Endothelial cell of umbilical vein (primary cell): ENCODE measurements around the gene TRIM47. TPM values are rescaled to one million over a fixed set of nuclear protein-coding genes. Genes with fewer than 3 reads are reported as not detected.

Experiments
- BruUV-seq: library from RNA; stranded (reverse); fragments of 400-500 nt; replicated peaks from 2 replicates; lab custom pipeline; 2021; lab: Mats Ljungman, UMichigan
- CTCF ChIA-PET: fragments of 300-600, 350-600 bp; sonication (Branson Sonifier 250); formaldehyde crosslinking; loops from one replicate; lab custom pipeline; 2021; ENCODE audit warnings: antibody characterized with exemption, inconsistent platforms; lab: Charles Lee
- POLR2A ChIA-PET: fragments of 300-600, 350-600 bp; sonication (Branson Sonifier 250); formaldehyde crosslinking; loops from one replicate; lab custom pipeline; 2021; ENCODE audit warnings: antibody characterized with exemption, inconsistent platforms; lab: Charles Lee
- DNase-seq: peaks from one replicate; pipeline ENCODE4 v3.0.0-alpha.2; 2011; ENCODE audit warnings: low read depth, low spot score
- FAIRE-seq: peaks from 2 replicates; lab custom pipeline; 2011; peaks lifted over from hg19 to GRCh38; lab: Jason Lieb, UNC
- H2AFZ ChIP-seq: 2 replicates; pipeline ENCODE4 v1.6.0; 2012; ENCODE audit warnings: low read depth, low read length, control low read depth, inconsistent platforms
- H3K27ac ChIP-seq: 2 replicates; pipeline ENCODE4 v1.5.1; 2011; ENCODE audit warnings: low read depth, mild to moderate bottlenecking, control low read depth, low read length, moderate library complexity; ENCODE audit not compliant: insufficient read depth
- H3K27me3 ChIP-seq, 2 experiments: 2 replicates each; pipeline versions ENCODE4 v1.6.0 to v1.6.1; 2011; ENCODE audit warnings: low read length in 2 of 2, mixed read lengths in 1 of 2; ENCODE audit not compliant: control insufficient read depth in 2 of 2, insufficient read depth in 2 of 2
- H3K36me3 ChIP-seq, 2 experiments: 2 replicates in 1 of 2; 3 replicates in 1 of 2; pipeline ENCODE4 v1.5.1; 2011; ENCODE audit warnings: low read length in 2 of 2, mild to moderate bottlenecking in 1 of 2, moderate library complexity in 1 of 2; ENCODE audit not compliant: control insufficient read depth in 2 of 2, insufficient read depth in 2 of 2; ENCODE audit errors: extremely low read depth in 1 of 2
- H3K4me1 ChIP-seq: 3 replicates; pipeline ENCODE4 v1.5.1; 2011; ENCODE audit warnings: mild to moderate bottlenecking, low read length; ENCODE audit not compliant: control insufficient read depth, insufficient read depth; ENCODE audit errors: extremely low read depth
- H3K4me2 ChIP-seq: 2 replicates; pipeline ENCODE4 v1.6.1; 2011; ENCODE audit warnings: low read length, control low read depth, mixed read lengths; ENCODE audit not compliant: insufficient read depth
- H3K4me3 ChIP-seq, 3 experiments: fragments of 200-600 bp in 1 of 3; sonication (generic), shearing (Covaris generic) in 1 of 3; replicated peaks in 1 of 3; 2 replicates each; pipeline ENCODE4 v1.5.1; 2011 to 2016; ENCODE audit warnings: control low read depth in 3 of 3, low read length in 3 of 3, mild to moderate bottlenecking in 2 of 3, inconsistent platforms in 1 of 3, low read depth in 1 of 3, moderate library complexity in 1 of 3; ENCODE audit not compliant: insufficient read depth in 1 of 3
- H3K79me2 ChIP-seq: 2 replicates; pipeline ENCODE4 v1.6.0; 2012; ENCODE audit warnings: low read length, inconsistent platforms; ENCODE audit not compliant: control insufficient read depth, insufficient read depth
- H3K9ac ChIP-seq: replicated peaks from 2 replicates; pipeline ENCODE3; 2011; ENCODE audit warnings: low read length, control low read depth; ENCODE audit not compliant: insufficient read depth; ENCODE audit errors: extremely low read depth
- H3K9me1 ChIP-seq: replicated peaks from 3 replicates; pipeline ENCODE4 v1.6.0; 2011; ENCODE audit warnings: mild to moderate bottlenecking, low read length; ENCODE audit not compliant: control insufficient read depth, insufficient read depth; ENCODE audit errors: extremely low read depth
- H3K9me3 ChIP-seq: replicated peaks from 2 replicates; pipeline ENCODE4 v1.5.1; 2012; ENCODE audit warnings: low read length, inconsistent platforms; ENCODE audit not compliant: control insufficient read depth, insufficient read depth
- H4K20me1 ChIP-seq: replicated peaks from 2 replicates; pipeline ENCODE3; 2011; ENCODE audit warnings: mild to moderate bottlenecking, low read length; ENCODE audit not compliant: control insufficient read depth, insufficient read depth; ENCODE audit errors: extremely low read depth
- EZH2 ChIP-seq: IDR thresholded peaks from 2 replicates; pipeline ENCODE4 v1.6.1; 2012; ENCODE audit warnings: borderline replicate concordance, low read depth, mild to moderate bottlenecking, moderate library complexity, low read length, inconsistent platforms; ENCODE audit not compliant: severe bottlenecking
- FOS ChIP-seq: IDR thresholded peaks from 2 replicates; pipeline ENCODE4 v1.6.1; 2011; ENCODE audit warnings: mild to moderate bottlenecking, low read length, moderate library complexity, borderline replicate concordance; ENCODE audit not compliant: insufficient read depth
- GATA2 ChIP-seq: IDR thresholded peaks from 2 replicates; pipeline ENCODE4 v1.7.0; 2011; ENCODE audit warnings: low read depth, mild to moderate bottlenecking, moderate library complexity, mixed read lengths, low read length; ENCODE audit not compliant: insufficient read length, insufficient read depth
- JUN ChIP-seq: IDR thresholded peaks from 2 replicates; pipeline ENCODE4 v1.6.1; 2011; ENCODE audit warnings: borderline replicate concordance, low read depth; ENCODE audit not compliant: insufficient read length, insufficient read depth
- MYC ChIP-seq: IDR thresholded peaks from one replicate; pipeline ENCODE4 v1.6.1; 2011; ENCODE audit warnings: mild to moderate bottlenecking, low read depth, low read length
- POLR2A ChIP-seq: IDR thresholded peaks from 2 replicates; pipeline ENCODE4 v1.6.1; 2012; ENCODE audit warnings: low read depth, mild to moderate bottlenecking, control low read depth, low read length
- POLR2AphosphoS5 ChIP-seq: IDR thresholded peaks from 2 replicates; pipeline ENCODE4 v1.6.1; 2012; ENCODE audit warnings: low read depth, mild to moderate bottlenecking, control low read depth, low read length, moderate library complexity; ENCODE audit not compliant: insufficient read depth
- dilution Hi-C: fragments of 300-500 bp; cut with MboI; formaldehyde crosslinking; loops from one replicate; pipeline ENCODE4 v1.15.0; 2019; ENCODE audit warnings: low sequenced_read_pairs; ENCODE audit not compliant: extremely low pct_ligation_motif_present
- intact Hi-C: fragments of 100-400 bp; cut with micrococcal nuclease; formaldehyde crosslinking; loops from one replicate; pipeline ENCODE4 v1.10.0; 2022
- polyA plus RNA-seq, 4 experiments: library from polyadenylated mRNA; depleted of rRNA in 3 of 4; stranded (reverse) in 3 of 4; unstranded in 1 of 4; fragments of >200 nt; gene quantifications; 2 replicates each; pipeline versions ENCODE4 v1.2.1 to v1.2.3, GENCODE V29; 2011 to 2012; ENCODE audit warnings: missing spikeins in 1 of 4
- total RNA-seq: library from RNA; stranded (reverse); gene quantifications from 2 replicates; pipeline ENCODE4 v1.2.3, GENCODE V29; 2021
- TF ChIP-seq, protein P1 (sequence below), 2 donors: IDR thresholded peaks; 1 replicate in 1 of 2; 2 replicates in 1 of 2; pipeline ENCODE4 v1.5.1; 2011; ENCODE audit warnings: low read length in 2 of 2, mild to moderate bottlenecking in 2 of 2, moderate library complexity in 2 of 2, control low read depth in 1 of 2, inconsistent platforms in 1 of 2, low read depth in 1 of 2; ENCODE audit not compliant: insufficient read depth in 1 of 2; ENCODE audit errors: extremely low read depth in 1 of 2
- TF ChIP-seq, protein P2 (sequence below): IDR thresholded peaks from 2 replicates; pipeline ENCODE4 v1.6.1; 2011; ENCODE audit not compliant: insufficient read depth, insufficient read length

Gene TRIM47
- total and polyA plus RNA-seq, 2 donors (not counting 3 experiments of a cell fraction or from before 2014, with no cell fraction given) = 67.7 to 75.1 TPM

DNA sequence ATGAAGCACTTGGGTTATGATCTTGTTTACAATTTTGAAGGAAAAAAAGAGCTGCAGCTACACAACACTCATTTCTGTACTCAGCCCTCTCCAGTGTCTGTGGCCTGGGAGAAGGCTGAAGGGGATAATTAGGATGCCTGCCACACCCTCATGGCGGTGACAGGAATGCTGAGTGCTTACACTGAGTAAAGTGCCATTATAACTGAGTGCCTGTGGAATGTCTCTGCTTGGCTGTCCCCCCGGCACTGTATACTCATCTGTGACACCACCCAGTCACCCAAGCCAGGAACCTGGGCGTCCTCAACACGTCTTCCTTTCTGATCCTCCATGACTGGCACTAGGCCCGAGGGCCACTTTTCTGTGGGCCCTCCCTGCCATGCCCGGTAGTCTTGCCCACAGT, 29.8 kb upstream of the TRIM47 start:
- no TSS peak for BruUV-seq
- TF ChIP-seq, protein P1, sequence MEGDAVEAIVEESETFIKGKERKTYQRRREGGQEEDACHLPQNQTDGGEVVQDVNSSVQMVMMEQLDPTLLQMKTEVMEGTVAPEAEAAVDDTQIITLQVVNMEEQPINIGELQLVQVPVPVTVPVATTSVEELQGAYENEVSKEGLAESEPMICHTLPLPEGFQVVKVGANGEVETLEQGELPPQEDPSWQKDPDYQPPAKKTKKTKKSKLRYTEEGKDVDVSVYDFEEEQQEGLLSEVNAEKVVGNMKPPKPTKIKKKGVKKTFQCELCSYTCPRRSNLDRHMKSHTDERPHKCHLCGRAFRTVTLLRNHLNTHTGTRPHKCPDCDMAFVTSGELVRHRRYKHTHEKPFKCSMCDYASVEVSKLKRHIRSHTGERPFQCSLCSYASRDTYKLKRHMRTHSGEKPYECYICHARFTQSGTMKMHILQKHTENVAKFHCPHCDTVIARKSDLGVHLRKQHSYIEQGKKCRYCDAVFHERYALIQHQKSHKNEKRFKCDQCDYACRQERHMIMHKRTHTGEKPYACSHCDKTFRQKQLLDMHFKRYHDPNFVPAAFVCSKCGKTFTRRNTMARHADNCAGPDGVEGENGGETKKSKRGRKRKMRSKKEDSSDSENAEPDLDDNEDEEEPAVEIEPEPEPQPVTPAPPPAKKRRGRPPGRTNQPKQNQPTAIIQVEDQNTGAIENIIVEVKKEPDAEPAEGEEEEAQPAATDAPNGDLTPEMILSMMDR (IDR thresholded peaks at IDR 0.05; ENCODE audit: extremely low read depth in 1 of 2, insufficient read depth in 1 of 2, low read depth in 1 of 2, low read length in 2 of 2) = no peak
- no peak for TF ChIP-seq MYC
- TF ChIP-seq POLR2AphosphoS5 = no peak
- TF ChIP-seq POLR2A = no peak
- TF ChIP-seq, protein P2, sequence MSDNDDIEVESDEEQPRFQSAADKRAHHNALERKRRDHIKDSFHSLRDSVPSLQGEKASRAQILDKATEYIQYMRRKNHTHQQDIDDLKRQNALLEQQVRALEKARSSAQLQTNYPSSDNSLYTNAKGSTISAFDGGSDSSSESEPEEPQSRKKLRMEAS = no peak
- no peak for TF ChIP-seq GATA2
- no peak for TF ChIP-seq FOS
- no peak for TF ChIP-seq JUN
- no peak for TF ChIP-seq EZH2
- H3K27me3 ChIP-seq = no peaks in the 10 kb centered on the region
- dilution Hi-C loops (no loop called here), intact Hi-C loops (no loop called here)
- H2AFZ ChIP-seq = no peak overlapping the region
- no peak overlapping the region for H3K9ac ChIP-seq
- peaks cover 11% of the 10 kb centered on the region for H3K4me1 ChIP-seq
- H3K4me3 ChIP-seq = no peak overlapping the region
- H3K36me3 ChIP-seq = no peaks in the 10 kb centered on the region
- POLR2A ChIA-PET = no interaction called here
- no peak overlapping the region for H3K27ac ChIP-seq
- FAIRE-seq (no peak), DNase-seq (no peak)
- no peaks in the 10 kb centered on the region for H4K20me1 ChIP-seq
- H3K9me3 ChIP-seq = no peaks in the 10 kb centered on the region
- CTCF ChIA-PET = interaction anchor here (0.8 kb wide), 2 partner anchors 98 to 106 kb away, joined by 3 to 5 read pairs; no protein-coding TSS in a partner anchor
- H3K9me1 ChIP-seq = no peaks in the 10 kb centered on the region
- peaks cover 9% of the 10 kb centered on the region for H3K79me2 ChIP-seq
- H3K4me2 ChIP-seq = no peak overlapping the region
